Measurements from ENCODE around the gene WDR20.

Gene WDR20

GRCh38 chr14:102197317-102197853 lies 57.7 kb downstream of the WDR20 start:
- no peak for DNase-seq (ENCODE audit: low read depth in 2 of 2)

GRCh38 chr14:102200690-102201352 lies 61.1 kb downstream of the WDR20 start:
- no peak for DNase-seq (ENCODE audit: low read depth in 2 of 2)

- no peak for DNase-seq (ENCODE audit: low read depth in 2 of 2)
Measured at GRCh38 chr14:102201353-102201738, 61.6 kb downstream of the WDR20 start.

GRCh38 chr14:102201776-102202175 lies 62.1 kb downstream of the WDR20 start:
- DNase-seq (ENCODE audit: low read depth in 2 of 2), result no peak

GRCh38 chr14:102202944-102203343 lies 63.2 kb downstream of the WDR20 start:
- no peak for DNase-seq (ENCODE audit: low read depth in 2 of 2)

- DNase-seq (ENCODE audit: low read depth in 2 of 2), result no peak
Measured at GRCh38 chr14:102203382-102203781, 63.7 kb downstream of the WDR20 start.

- no peak for DNase-seq (ENCODE audit: low read depth in 2 of 2)
Measured at GRCh38 chr14:102205560-102205959, 65.9 kb downstream of the WDR20 start.

GRCh38 chr14:102206918-102207317 lies 67.2 kb downstream of the WDR20 start:
- no peak for DNase-seq (ENCODE audit: low read depth in 2 of 2)

GRCh38 chr14:102207831-102208365 lies 68.2 kb downstream of the WDR20 start:
- DNase-seq (ENCODE audit: low read depth in 2 of 2), result no peak

GRCh38 chr14:102208741-102209140 lies 69.0 kb downstream of the WDR20 start:
- no peak for DNase-seq (ENCODE audit: low read depth in 2 of 2)

- DNase-seq (ENCODE audit: low read depth in 2 of 2), result no peak
Measured at GRCh38 chr14:102209224-102209966, 69.7 kb downstream of the WDR20 start.

GRCh38 chr14:102210421-102211042 lies 70.8 kb downstream of the WDR20 start:
- no peak for DNase-seq (ENCODE audit: low read depth in 2 of 2)

- no peak for DNase-seq (ENCODE audit: low read depth in 2 of 2)
Measured at GRCh38 chr14:102211240-102211639, 71.5 kb downstream of the WDR20 start.

GRCh38 chr14:102212356-102212755 lies 72.7 kb downstream of the WDR20 start:
- no peak for DNase-seq (ENCODE audit: low read depth in 2 of 2)

- no peak for DNase-seq (ENCODE audit: low read depth in 2 of 2)
Measured at GRCh38 chr14:102212845-102213244, 73.1 kb downstream of the WDR20 start.

- no peak for DNase-seq (ENCODE audit: low read depth in 2 of 2)
Measured at GRCh38 chr14:102213470-102213869, 73.8 kb downstream of the WDR20 start.

GRCh38 chr14:102213984-102214658 lies 74.4 kb downstream of the WDR20 start:
- DNase-seq (ENCODE audit: low read depth in 2 of 2), result no peak

- DNase-seq (ENCODE audit: low read depth in 2 of 2), result no peak
Measured at GRCh38 chr14:102215071-102215470, 75.4 kb downstream of the WDR20 start.

GRCh38 chr14:102215576-102216250 lies 76.0 kb downstream of the WDR20 start:
- DNase-seq (ENCODE audit: low read depth in 2 of 2), result no peak

GRCh38 chr14:102217399-102217798 lies 77.7 kb downstream of the WDR20 start:
- no peak for DNase-seq (ENCODE audit: low read depth in 2 of 2)

GRCh38 chr14:102217987-102218421 lies 78.3 kb downstream of the WDR20 start:
- no peak for DNase-seq (ENCODE audit: low read depth in 2 of 2)

All from activated CD8-positive, alpha-beta memory T cell treated with anti-CD3 and anti-CD28 coated beads for 4 hours (primary cell).